Glutamatergic neuron (in vitro differentiated cells): ENCODE results near the gene CEP63. TPM values are rescaled to one million over a fixed set of nuclear protein-coding genes. Genes with fewer than 3 reads are reported as not detected.

Source experiments
- DNase-seq: peaks from one replicate; pipeline ENCODE4 v3.0.0; 2022
- H3K27ac Mint-ChIP-seq: one replicate; pipeline ENCODE4 v1.8.0; 2020; ENCODE audit warnings: mild to moderate bottlenecking, mixed read lengths, inconsistent platforms; ENCODE audit not compliant: unreplicated experiment
- H3K27me3 Mint-ChIP-seq: one replicate; pipeline ENCODE4 v1.8.0; 2020; ENCODE audit warnings: mild to moderate bottlenecking, moderate library complexity, mixed read lengths, inconsistent platforms; ENCODE audit not compliant: unreplicated experiment
- H3K36me3 Mint-ChIP-seq: one replicate; pipeline ENCODE4 v1.8.0; 2020; ENCODE audit warnings: mild to moderate bottlenecking, mixed read lengths, inconsistent platforms; ENCODE audit not compliant: unreplicated experiment
- H3K4me1 Mint-ChIP-seq: one replicate; pipeline ENCODE4 v1.8.0; 2020; ENCODE audit warnings: mild to moderate bottlenecking, low read depth, mixed read lengths, inconsistent platforms; ENCODE audit not compliant: unreplicated experiment
- H3K4me3 Mint-ChIP-seq: one replicate; pipeline ENCODE4 v1.8.0; 2020; ENCODE audit warnings: mild to moderate bottlenecking, mixed read lengths, inconsistent platforms; ENCODE audit not compliant: unreplicated experiment
- H3K9me3 Mint-ChIP-seq: one replicate; pipeline ENCODE4 v1.8.0; 2020; ENCODE audit warnings: mild to moderate bottlenecking, moderate library complexity, mixed read lengths, inconsistent platforms; ENCODE audit not compliant: unreplicated experiment
- CTCF ChIP-seq: fragments of 200-600 bp; sonication (generic); IDR thresholded peaks from one replicate; pipeline ENCODE4 v1.5.0; 2021; ENCODE audit not compliant: partially characterized antibody, unreplicated experiment
- total RNA-seq: library from RNA; stranded (reverse); fragmentation: NEBNext Ultra II Directional; extraction: Animal tissue kit (Norgen Biotek cat#: 25700); gene quantifications from one replicate; pipeline ENCODE4 v1.2.1, GENCODE V29; 2021; ENCODE audit not compliant: unreplicated experiment

The CEP63 gene
- total RNA-seq, 1 donor from 2014 or later: 37.8 TPM

- H3K9me3 Mint-ChIP-seq: peaks cover 6% of the 10 kb centered on the region
- no peak for TF ChIP-seq CTCF
- no peaks in the 10 kb centered on the region for H3K36me3 Mint-ChIP-seq
Observed at GRCh38 chr3:134481166-134481565, 4.7 kb upstream of the CEP63 start.

GRCh38 chr3:134482622-134483021 lies 3.2 kb upstream of the CEP63 start:
- Mint-ChIP-seq H3K4me3 (no peak overlapping the region), H3K36me3 (peaks cover 3% of the 10 kb centered on the region), H3K27me3 (peaks cover 7% of the 10 kb centered on the region), H3K9me3 (peaks cover 9% of the 10 kb centered on the region), H3K27ac (no peak overlapping the region), H3K4me1 (peaks cover 16% of the 10 kb centered on the region)
- no peak for DNase-seq
- no peak for TF ChIP-seq CTCF

More at GRCh38 chr3:134481166-134481565, 4.7 kb upstream of the CEP63 start:
- Mint-ChIP-seq H3K27me3 (peaks cover 2% of the 10 kb centered on the region), H3K4me1 (peaks cover 7% of the 10 kb centered on the region), H3K4me3 (no peak overlapping the region), H3K27ac (no peak overlapping the region)
- DNase-seq: no peak

GRCh38 chr3:134483195-134483900 lies 2.5 kb upstream of the CEP63 start:
- peak overlapping the region; percentile 71 for H3K4me3 Mint-ChIP-seq
- H3K27me3 Mint-ChIP-seq: peaks cover 7% of the 10 kb centered on the region
- TF ChIP-seq CTCF: no peak
- H3K27ac Mint-ChIP-seq: no peak overlapping the region
- peaks cover 4% of the 10 kb centered on the region for H3K36me3 Mint-ChIP-seq
- no peak for DNase-seq
- H3K4me1 Mint-ChIP-seq: peaks cover 19% of the 10 kb centered on the region
- peaks cover 11% of the 10 kb centered on the region for H3K9me3 Mint-ChIP-seq

- H3K27ac Mint-ChIP-seq: peak overlapping the region; percentile 99
- H3K4me1 Mint-ChIP-seq: peaks cover 21% of the 10 kb centered on the region
- H3K4me3 Mint-ChIP-seq: peak overlapping the region; percentile 99
- H3K9me3 Mint-ChIP-seq: peaks cover 11% of the 10 kb centered on the region
- no peak for TF ChIP-seq CTCF
- DNase-seq: peak; percentile 89
- H3K36me3 Mint-ChIP-seq: peaks cover 4% of the 10 kb centered on the region
- peaks cover 7% of the 10 kb centered on the region for H3K27me3 Mint-ChIP-seq
Observed at GRCh38 chr3:134485075-134485717, 661 bp upstream of the CEP63 start.

GRCh38 chr3:134486577-134487041 lies 752 bp downstream of the CEP63 start:
- peak overlapping the region; percentile 99 for H3K27ac Mint-ChIP-seq
- no peak for DNase-seq
- peaks cover 7% of the 10 kb centered on the region for H3K27me3 Mint-ChIP-seq
- peak overlapping the region; percentile 99 for H3K4me3 Mint-ChIP-seq
- peaks cover 11% of the 10 kb centered on the region for H3K9me3 Mint-ChIP-seq
- H3K4me1 Mint-ChIP-seq: peaks cover 21% of the 10 kb centered on the region
- no peak for TF ChIP-seq CTCF
- peaks cover 4% of the 10 kb centered on the region for H3K36me3 Mint-ChIP-seq
